ENCODE data around the gene CYP46A1. TPM values are rescaled to one million over a fixed set of nuclear protein-coding genes. Genes with fewer than 3 reads are reported as not detected.

CYP46A1 gene
- total and polyA plus RNA-seq, 4 donors = 0.14 to 0.92 (median 0.48) TPM

- TF ChIP-seq, protein P1, sequence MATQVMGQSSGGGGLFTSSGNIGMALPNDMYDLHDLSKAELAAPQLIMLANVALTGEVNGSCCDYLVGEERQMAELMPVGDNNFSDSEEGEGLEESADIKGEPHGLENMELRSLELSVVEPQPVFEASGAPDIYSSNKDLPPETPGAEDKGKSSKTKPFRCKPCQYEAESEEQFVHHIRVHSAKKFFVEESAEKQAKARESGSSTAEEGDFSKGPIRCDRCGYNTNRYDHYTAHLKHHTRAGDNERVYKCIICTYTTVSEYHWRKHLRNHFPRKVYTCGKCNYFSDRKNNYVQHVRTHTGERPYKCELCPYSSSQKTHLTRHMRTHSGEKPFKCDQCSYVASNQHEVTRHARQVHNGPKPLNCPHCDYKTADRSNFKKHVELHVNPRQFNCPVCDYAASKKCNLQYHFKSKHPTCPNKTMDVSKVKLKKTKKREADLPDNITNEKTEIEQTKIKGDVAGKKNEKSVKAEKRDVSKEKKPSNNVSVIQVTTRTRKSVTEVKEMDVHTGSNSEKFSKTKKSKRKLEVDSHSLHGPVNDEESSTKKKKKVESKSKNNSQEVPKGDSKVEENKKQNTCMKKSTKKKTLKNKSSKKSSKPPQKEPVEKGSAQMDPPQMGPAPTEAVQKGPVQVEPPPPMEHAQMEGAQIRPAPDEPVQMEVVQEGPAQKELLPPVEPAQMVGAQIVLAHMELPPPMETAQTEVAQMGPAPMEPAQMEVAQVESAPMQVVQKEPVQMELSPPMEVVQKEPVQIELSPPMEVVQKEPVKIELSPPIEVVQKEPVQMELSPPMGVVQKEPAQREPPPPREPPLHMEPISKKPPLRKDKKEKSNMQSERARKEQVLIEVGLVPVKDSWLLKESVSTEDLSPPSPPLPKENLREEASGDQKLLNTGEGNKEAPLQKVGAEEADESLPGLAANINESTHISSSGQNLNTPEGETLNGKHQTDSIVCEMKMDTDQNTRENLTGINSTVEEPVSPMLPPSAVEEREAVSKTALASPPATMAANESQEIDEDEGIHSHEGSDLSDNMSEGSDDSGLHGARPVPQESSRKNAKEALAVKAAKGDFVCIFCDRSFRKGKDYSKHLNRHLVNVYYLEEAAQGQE (IDR thresholded peaks at IDR 0.05) = no peak
- TF ChIP-seq JUND (IDR thresholded peaks at IDR 0.05) (no peak), ATF3 (IDR thresholded peaks at IDR 0.05) (no peak), RAD21 (IDR thresholded peaks at IDR 0.05) (no peak), TAF1 (conservative IDR thresholded peaks at IDR 0.05) (no peak)
These were observed 12.8 kb downstream of the CYP46A1 start (continued) for GRCh38 chr14:99696929-99697328.

DNA sequence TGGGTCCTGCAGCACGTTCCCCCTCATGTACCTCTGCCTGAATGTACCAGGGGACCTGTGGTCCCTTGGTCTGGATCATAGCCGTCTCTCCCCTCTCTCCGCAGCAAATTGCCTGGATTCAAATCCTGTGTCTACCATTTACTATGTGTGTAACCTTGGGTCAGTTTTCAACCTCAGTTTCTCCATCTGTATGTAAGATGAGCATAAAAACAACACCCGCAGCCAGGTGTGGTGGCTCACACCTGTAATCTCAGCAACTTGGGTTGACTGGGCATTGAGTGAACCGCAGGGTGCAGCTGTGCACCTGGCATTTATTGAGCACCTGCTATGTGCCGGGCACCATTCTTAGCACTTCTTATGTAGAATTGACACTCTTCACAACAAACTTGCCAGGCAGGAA is 14.1 kb downstream of the CYP46A1 start:
- no peak for DNase-seq (ENCODE audit: low spot score)
- TF ChIP-seq EGR1 (IDR thresholded peaks at IDR 0.05; ENCODE audit: low read depth in 2 of 2) (no peak), HNF4A (conservative IDR thresholded peaks at IDR 0.05) (no peak), RXRA (IDR thresholded peaks at IDR 0.05) (no peak), MAX (IDR thresholded peaks at IDR 0.05) (no peak), HNF4G (IDR thresholded peaks at IDR 0.05) (no peak), RAD21 (IDR thresholded peaks at IDR 0.05) (no peak), SP1 (IDR thresholded peaks at IDR 0.05) (no peak), ATF3 (IDR thresholded peaks at IDR 0.05) (no peak), GABPA (IDR thresholded peaks at IDR 0.05 in 1 of 2, conservative IDR thresholded peaks at IDR 0.05 in 1 of 2) (no peak), TAF1 (conservative IDR thresholded peaks at IDR 0.05) (no peak), FOXA1 (IDR thresholded peaks at IDR 0.05) (no peak), JUND (IDR thresholded peaks at IDR 0.05) (no peak), NR2F2 (IDR thresholded peaks at IDR 0.05) (no peak), ZBTB33 (IDR thresholded peaks at IDR 0.05) (no peak), YY1 (IDR thresholded peaks at IDR 0.05) (no peak)
- TF ChIP-seq, protein P2, sequence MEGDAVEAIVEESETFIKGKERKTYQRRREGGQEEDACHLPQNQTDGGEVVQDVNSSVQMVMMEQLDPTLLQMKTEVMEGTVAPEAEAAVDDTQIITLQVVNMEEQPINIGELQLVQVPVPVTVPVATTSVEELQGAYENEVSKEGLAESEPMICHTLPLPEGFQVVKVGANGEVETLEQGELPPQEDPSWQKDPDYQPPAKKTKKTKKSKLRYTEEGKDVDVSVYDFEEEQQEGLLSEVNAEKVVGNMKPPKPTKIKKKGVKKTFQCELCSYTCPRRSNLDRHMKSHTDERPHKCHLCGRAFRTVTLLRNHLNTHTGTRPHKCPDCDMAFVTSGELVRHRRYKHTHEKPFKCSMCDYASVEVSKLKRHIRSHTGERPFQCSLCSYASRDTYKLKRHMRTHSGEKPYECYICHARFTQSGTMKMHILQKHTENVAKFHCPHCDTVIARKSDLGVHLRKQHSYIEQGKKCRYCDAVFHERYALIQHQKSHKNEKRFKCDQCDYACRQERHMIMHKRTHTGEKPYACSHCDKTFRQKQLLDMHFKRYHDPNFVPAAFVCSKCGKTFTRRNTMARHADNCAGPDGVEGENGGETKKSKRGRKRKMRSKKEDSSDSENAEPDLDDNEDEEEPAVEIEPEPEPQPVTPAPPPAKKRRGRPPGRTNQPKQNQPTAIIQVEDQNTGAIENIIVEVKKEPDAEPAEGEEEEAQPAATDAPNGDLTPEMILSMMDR (IDR thresholded peaks at IDR 0.05; ENCODE audit: low read depth, low read length, missing input control) = no peak
- TF ChIP-seq, protein P1 (IDR thresholded peaks at IDR 0.05) = no peak

More for the DNA sequence above, 14.1 kb downstream of the CYP46A1 start:
- Histone ChIP-seq H3K36me3 (ENCODE audit: control insufficient read depth in 4 of 4, insufficient read depth in 3 of 4, low read depth in 1 of 4, low read length in 3 of 4) (peaks cover 0 to under 1% (median 0%) of the 10 kb centered on the region in 4 donors), H3K9ac (ENCODE audit: low read depth in 1 of 2, low read length in 2 of 2) (no peak overlapping the region), H3K9me3 (ENCODE audit: control insufficient read depth in 4 of 4, low read length in 3 of 4) (peaks cover 0 to 5% (median 4%) of the 10 kb centered on the region in 4 donors), H3K4me1 (ENCODE audit: control insufficient read depth in 4 of 4, insufficient read depth in 4 of 4, low read length in 3 of 4) (no peaks in the 10 kb centered on the region), H3K4me3 (ENCODE audit: low read depth in 1 of 3, low read length in 3 of 3) (no peak overlapping the region), H3K27ac (ENCODE audit: low read depth in 1 of 2, low read length in 2 of 2) (no peak overlapping the region), H3K27me3 (ENCODE audit: control insufficient read depth in 4 of 4, insufficient read depth in 4 of 4, low read length in 3 of 4) (no peaks in the 10 kb centered on the region)
- 81% methylated on average over 6 of the region's 6 CpGs for WGBS

Measured in liver (tissue), 9 donors.